Forelimb muscle (tissue), 1 donor: Measurements from ENCODE around the gene BSDC1. TPM values are rescaled to one million over a fixed set of nuclear protein-coding genes. Genes with fewer than 3 reads are reported as not detected.
"Not testable (repeated sequence)": the region's sequence is repeated elsewhere in the genome, so short reads cannot be mapped to it uniquely, and the experiment has no call there.

Experiments used
- DNase-seq: peaks from one replicate; pipeline ENCODE4 v3.0.0-alpha.2; 2013; ENCODE audit warnings: low read depth
- polyA plus RNA-seq: library from polyadenylated mRNA; unstranded; fragments of 120-200 nt; gene quantifications from one replicate; pipeline ENCODE4 v1.2.1, GENCODE V29; 2013; ENCODE audit not compliant: insufficient read length

BSDC1 gene, protein sequence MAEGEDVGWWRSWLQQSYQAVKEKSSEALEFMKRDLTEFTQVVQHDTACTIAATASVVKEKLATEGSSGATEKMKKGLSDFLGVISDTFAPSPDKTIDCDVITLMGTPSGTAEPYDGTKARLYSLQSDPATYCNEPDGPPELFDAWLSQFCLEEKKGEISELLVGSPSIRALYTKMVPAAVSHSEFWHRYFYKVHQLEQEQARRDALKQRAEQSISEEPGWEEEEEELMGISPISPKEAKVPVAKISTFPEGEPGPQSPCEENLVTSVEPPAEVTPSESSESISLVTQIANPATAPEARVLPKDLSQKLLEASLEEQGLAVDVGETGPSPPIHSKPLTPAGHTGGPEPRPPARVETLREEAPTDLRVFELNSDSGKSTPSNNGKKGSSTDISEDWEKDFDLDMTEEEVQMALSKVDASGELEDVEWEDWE
- 39.6 TPM for polyA plus RNA-seq

DNA sequence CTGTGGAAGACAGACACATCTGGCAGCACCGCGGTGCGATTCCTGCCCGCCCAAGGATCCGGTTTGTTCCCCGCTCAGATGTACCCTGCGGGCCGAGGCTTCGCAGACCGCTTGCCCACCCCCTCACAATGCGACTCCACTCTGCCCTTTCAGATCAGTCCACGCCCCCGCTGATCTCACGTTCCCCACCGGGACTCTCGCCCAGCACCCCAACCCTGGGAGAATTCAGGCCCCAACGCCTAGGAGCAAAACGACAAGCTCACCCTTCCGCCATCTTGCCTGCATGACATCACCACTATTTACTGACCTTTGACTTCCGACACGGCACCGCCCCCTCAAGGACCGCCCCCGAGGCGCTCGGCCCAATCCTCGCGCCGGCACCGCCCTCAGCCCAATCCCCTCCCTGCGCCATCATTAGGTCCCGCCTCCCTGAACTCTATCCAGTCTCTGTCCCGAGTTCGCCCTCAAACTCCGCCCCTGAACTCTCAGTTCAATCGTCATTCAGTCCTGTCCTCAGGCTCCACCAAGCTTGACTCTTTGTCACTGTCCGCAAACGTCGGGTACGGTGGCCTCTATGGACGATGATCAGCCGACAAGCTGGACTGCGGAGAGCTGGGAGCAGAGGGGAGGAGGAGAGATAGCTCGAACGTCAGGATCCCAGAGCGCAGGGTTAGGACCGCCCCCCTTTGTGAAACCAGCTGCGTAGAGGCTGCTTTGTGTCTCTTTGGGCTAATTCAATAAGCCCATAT is at the start of gene BSDC1:
TSS of gene BSDC1 (minus strand) at position 301 of the 749 bp plus-strand sequence. CDS start at position 274, 27 bp downstream.
- DNase-seq, result peak; percentile 98

DNA sequence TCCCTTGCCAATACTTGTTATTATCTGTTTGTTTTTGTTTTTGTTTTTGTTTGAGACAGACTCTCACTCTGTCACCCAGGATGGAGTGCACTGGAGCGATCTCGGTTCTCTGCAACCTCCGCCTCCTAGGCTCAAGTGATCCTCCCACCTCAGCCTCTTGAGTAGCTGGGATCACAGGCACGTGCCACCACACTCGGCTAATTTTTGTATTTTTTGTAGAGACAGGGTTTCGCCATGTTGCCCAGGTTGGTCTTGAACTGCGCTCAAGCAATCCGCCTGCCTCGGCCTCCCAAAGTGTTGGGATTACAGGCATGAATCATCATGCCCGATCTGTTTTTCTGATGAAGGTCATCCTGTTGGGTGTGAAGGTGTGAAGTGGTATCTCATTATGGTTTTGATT is 47.2 kb upstream of the BSDC1 start:
- DNase-seq, result not testable (repeated sequence)

DNA sequence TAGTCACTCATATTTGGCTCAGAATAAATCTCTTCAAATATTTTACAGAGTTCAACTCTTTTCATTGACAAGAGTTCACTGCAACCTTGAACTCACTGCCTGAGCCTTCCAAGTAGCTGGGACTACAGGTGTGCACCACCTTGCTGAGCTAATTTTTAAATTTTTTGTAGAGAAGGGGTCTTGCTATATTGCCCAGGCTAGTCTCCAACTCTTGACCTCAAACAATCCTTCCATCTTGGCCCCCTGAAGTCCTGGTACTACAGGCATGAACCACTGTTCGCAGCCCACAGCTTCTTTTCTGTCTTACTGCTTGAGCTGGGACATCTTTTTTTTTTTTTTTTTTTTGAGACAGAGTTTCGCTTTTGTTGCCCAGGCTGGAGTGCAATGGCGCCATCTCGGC is 44.5 kb upstream of the BSDC1 start:
- DNase-seq, result not testable (repeated sequence)

DNA sequence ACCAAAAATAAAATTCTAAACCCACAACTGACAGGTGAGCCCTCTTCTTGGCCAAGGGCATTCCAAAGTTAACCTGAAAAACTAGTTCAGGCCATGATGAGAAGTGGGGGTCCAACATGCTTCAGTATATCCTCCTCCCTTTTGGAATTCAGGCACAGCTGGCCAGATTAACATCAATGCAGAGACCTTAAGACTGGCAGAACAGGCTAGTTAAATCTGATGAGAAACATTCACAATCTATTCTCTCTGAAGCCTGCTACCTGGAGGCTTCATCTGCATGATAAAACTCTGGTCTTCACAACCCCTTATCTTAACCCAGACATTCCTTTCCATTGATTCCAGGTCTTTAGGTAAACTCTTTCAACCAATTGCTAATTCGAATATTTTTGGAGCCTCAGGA is 43.9 kb upstream of the BSDC1 start:
- no peak for DNase-seq

DNA sequence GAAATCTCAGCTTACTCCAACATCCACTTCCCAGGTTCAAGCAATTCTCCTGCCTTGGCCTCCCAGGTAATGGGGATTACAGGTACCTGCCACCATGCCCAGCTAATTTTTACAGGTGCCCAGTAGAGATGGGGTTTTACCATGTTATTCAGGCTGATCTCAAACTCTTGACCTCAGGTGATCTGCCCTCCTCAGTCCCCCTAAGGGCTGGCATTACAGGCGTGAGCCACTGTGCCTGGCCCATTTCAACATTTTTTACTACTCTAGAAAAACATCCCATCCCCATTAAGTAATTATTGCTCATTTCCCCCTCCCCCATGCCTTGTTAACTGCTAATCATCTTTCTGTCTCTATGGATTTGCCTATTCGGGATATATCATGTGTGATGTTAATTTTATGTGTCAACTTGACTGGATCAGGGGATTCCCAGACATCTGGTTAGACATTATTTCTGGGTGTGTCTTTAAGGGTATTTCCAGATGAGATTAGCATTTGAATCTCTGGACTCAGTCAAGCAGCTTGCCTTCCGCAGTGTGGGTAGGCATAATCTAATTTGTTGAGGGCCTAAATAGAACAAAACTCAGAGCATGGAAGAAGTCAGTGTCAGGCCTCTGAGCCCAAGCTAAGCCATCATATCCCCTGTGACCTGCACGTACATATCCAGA is 37.6 kb upstream of the BSDC1 start:
- no peak for DNase-seq

DNA sequence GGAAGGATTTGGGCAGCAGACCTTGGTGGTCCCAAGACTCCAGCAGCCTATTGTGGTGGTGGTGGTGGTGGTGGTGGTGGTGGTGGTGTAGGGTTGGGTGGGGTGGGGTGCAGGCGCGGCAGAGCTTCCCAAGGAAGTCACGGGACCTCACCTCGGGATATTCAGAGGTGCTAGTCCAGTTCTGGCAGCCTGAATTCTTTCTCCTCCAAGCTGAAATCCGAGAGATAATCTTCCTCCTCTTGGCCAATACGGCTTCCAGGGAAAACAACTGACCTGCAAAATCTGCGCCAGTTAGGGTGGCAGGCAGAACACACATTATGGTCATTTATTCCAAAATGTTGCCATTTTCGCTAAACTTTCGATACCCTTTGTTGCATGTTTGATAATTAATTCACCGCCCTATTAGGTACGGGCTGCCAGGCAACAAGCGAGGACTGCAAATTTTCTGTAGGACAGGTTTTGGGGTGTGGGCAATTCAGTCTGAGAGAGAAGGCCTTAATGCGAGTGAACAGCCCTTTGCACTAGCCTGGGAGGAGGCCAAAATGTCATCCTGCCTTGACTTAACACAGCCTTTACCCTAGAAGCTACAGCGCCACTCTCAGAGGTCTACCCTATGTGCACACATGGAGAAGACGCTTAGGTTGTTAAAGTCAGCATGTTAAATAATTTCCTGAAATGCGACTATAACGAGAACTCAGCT is 33.2 kb upstream of the BSDC1 start:
- DNase-seq, result no peak

DNA sequence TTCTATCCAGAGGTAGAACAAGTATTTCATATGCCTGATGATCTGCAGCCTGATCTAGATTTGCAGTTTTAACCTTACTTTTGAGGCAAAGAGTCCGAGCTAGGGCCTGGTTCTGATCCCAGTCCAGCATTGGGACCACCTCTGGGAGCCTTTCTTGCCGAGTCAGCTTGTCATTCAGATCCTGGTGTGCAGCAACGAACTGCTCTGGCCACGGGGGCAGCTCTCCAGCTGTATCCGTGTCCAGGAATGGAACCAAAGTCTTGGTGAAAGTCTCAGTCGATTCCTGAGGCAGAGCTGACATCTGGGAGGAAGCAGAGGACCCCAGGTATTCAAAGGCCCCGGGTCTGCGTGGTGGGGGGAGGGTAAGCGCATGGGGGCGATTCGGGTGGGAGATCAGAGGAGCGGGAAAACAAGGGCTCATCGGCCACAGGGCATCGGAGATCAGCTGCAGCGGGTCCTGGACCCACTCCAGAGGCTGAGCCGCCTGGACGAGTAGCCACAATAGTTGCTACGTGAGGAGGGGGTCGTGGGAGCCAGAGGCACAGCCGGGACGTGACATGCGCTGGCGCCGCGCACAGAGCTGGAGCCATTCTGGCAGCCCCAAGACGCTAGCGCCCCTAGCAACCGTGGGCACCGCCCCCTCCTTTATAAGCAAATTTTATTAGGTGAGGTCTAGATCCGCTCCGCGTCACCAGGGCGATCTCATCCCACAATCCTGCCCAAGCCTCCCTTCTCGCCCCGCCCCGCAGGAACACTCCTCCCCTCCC is 32.4 kb upstream of the BSDC1 start:
- DNase-seq, result no peak

DNA sequence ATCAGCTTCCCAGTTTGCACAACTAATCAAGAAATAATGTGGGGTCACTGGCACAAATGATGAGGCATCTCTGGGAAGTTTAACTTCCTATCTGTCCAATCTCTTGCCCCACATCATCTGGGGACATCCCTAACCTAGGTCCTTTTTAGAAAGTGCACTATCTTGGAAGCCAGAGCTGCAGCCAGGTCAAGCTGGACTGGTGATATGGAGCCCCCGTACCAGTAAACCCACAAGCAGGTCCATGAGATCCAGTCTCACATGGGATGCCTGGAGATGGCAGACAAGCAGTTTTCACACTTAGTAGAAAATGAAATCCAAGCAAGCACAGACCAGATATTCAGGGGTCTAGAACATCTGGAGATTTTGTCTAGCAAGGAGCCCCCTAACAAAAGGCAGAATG is 27.5 kb upstream of the BSDC1 start:
- no peak for DNase-seq

DNA sequence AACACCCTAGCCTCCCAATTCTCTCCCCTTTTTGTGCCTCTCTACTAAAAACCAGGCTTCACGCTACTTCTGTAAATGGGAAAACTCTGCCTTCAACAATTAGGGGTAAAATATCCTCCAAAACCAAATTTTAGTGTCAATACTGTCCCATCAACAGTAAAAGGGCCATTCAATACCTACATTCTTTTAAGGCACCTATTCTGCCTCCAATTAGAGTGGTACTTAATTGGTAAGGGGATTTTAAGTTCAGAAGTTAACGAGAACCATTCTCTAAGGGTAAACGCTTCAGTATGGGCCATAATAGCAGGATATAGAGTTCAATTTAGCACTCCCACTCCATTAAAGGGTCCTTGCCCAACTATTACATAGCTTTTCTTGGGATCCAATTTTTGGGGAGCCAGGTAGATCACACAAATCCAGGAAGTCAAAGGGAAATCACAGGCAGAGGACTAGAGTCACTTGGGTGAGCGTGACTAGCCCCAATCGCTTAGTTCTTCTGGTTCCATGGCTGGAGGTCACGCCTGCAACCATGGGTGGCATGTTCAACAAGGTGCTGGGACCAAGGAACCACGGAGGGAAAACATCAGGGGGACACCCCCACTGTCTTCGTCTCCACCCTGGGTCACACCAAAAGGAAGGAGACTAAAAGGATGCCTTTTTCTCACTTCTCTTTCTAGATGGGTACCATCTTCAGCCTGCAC is 20.1 kb upstream of the BSDC1 start:
- DNase-seq, result no peak

DNA sequence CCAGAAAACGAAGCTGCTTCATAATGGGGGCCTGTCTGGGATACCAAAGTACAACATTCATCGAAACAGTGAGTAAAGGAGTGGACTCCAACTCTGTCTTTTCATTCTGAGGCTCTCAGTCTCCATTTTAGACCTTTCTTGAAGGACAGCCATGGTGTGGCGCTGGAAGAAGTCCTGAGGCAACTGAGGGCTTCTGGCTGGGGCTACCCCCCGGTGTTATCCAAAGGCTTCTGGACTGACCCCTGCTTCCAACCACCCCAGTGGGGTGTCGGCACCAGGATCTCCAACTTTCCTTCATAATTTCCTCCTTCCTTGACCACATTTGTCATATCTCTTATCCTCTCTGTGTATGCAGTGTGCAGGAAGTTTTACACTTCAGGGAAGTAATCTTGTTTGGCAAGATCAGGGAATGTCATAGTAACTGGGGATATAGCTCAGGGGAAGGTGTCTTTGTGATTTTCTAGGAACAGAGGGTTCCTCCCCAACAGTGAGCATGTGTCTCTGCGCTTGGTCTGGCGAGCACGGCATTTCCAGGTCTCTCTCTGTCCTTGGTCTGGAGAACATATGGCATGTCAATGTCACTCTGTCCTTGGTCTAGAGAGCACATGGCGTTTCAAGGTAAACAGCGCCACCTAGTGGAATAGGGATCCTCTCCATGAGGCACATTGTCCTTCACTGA is 19.4 kb upstream of the BSDC1 start:
- no peak for DNase-seq

DNA sequence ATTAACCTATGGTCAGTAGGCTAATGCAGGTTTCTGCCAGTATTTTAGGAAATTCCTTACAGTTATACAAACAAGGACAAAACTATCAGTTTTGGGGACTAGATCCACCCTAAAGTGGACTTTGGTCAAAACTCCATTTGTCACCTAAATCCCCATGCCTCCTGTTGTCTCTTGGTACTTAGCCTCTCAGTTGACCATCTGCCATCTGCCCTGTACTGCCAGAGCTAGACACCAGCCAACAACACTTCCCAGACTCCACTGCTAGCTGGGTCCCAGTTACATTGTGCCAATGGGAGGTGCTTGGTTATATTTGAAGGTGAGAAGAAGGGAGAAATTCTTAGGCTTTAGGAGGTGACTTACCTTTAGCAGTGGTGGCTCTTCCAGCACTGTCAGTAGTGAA is 17.0 kb upstream of the BSDC1 start:
- DNase-seq, result no peak

DNA sequence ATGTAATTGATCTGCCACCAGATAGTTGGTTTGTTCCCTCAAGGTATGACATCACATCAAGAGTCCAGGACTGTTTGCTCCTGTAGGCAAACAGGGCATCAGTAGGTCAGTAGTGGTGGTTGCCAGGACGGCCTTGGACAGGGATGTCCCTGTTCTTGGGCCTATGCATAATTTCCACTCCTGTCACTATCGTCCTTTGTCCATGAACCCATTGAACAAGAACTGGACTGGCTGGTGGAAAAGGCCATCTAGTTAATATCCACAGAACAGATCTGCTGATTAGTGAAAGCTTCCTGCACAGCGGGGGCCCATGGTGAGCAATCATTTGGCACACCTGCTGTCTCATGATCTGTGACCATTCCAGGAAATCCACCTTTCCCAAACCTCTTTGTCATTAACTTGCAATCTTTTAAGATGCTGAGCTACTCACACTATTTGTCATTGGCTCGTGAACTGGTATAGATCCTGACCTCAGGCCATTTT is 12.4 kb upstream of the BSDC1 start:
- DNase-seq, result no peak

DNA sequence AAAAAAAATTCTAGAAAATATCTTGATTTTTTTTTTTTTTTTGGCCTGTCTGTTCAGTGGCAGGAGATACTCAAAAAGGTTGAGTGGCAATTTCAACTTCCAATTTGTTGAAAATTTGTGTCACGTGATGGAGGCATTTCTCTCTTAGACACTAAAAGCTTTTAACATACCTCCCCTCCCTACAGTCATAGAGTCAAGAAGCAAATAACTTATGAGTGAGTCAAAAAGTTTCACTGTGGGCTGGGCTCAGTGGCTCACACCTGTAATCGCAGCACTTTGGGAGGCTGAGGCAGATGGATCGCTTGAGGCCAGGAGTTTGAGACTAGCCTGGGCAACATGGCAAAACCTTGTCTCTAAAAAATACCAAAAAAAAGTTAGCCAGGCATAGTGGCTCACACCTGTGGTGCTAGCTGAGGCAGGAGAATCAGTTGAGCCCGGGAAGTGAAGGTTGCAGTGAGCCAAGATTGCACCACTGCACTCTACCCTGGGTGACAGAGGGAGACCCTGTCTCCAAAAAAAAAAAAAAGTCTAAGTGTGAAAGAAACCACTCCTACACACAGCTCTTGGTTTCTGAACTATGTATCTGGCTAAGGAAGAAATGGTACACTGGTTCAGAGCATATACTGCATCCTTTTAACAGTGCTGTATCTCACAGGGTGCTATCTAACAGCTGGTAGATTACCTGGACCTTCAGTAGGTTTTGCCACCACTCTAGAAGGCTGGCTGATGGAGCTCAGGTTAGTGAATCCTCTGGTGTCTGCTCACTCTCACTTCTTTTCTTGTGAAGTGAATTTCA is 11.6 kb upstream of the BSDC1 start:
- DNase-seq, result no peak

DNA sequence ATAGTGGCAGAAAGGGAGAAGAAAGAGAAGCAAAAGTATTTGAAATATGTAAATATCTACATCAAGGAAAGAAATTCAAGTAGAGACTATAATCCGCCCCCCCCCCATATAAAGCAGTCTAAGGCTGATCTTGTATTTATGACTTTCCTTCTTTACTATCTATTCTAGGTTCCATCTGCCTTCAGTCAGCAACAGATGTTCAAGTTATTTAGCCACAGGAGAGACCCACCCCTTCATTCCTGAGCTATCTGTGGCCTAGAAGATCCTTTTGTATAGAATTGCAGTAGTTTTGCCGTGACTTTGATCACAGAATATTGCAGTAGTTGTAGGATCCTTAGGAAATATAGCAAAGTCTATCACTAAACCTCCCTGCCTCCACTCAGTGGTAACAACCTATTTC is 10.7 kb upstream of the BSDC1 start:
- DNase-seq, result no peak

DNA sequence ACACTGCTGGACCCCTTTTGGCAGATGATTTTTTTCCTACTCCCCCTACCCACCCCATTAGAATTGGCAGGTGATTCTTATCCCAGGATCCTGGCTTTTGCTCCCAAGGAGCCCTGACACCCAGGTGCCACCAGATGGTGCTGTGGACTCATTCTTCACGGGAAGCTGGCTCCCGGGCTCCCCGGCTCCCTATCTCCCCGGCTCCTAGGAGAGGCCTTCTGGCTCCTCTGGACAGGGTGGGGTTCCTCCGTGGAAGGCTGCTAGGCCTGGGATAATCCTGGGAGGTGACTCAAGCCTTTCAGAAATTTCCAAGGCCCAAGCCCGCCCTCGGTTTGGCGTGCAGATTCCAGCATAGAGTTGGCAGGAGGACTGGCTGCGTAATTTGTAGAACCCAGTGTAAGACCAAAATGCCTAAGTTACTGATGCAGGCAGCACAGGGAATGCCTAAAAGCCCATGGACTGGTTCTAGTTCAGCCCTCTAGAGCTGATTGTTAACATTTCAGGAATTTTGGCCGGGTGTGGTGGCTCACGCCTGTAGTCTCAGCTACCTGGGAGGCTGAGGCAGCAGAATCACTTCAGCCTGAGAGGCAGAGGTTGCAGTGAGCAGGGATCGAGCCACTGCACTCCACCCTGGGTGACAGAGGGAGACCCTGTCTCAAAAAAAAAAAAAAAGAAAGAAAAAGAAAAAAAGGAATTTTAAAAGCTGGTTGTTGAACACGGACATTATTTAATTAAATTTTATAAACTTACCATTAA is 6.8 kb upstream of the BSDC1 start:
- no peak for DNase-seq

DNA sequence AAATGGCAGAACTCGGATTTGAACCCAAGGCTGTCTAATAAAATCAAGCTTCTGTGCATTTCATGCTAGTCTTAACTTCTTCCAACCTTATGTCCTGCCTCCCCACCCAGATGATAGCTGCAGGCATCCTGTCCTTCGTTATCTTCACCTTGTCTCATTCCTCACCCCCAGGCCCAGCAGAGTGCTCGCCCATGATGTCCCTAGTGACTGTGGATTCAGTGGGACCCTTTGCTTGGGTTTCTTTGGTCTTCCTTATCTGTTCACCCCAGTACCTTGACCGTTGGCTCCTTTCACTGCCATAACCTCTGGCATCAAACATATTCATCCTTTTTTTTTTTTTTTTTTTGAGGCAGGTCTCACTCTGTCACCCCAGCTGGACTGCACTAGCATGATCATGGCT is 5.6 kb upstream of the BSDC1 start:
- DNase-seq, result no peak

DNA sequence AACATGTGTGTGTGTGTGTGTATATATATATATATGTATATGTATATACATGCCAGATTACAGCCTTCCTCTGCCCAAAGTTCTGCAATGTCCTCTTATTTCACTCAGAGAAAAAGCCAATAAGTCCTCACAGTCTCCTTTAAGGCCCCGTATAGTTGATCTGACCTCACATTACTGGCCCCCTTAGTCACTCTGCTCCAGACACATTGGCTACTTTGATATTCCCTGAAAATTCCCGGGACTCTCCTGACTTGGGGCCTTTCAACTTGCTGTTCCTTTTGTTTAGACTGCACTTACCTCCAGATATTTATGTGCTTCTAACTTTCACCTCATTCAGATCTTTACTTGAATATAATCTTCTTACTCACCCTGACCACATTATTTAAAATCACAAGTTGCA is 4.2 kb upstream of the BSDC1 start:
- DNase-seq, result no peak

DNA sequence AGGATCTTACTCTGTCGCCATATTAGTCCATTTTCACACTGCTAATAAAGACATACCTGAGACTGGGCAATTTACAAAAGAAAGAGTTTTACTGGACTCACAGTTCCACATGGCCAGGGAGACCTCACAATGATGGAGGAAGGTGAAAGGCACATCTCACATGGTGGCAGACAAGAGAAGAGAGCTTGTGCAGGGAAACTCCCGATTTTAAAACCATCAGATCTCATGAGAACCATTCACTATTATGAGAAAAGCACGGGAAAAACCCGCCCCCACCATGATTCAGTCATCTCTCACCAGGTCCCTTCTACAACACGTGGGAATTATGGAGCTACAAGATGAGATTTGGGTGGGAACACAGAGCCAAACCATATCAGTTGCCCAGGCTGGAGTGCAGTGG is 2.3 kb upstream of the BSDC1 start:
- DNase-seq, result not testable (repeated sequence)
